ENCODE data around the gene SNN. TPM values are rescaled to one million over a fixed set of nuclear protein-coding genes. Genes with fewer than 3 reads are reported as not detected.

SNN gene
- total and polyA plus RNA-seq, 4 donors, result 9.4 to 29.0 (median 18.9) TPM

DNA sequence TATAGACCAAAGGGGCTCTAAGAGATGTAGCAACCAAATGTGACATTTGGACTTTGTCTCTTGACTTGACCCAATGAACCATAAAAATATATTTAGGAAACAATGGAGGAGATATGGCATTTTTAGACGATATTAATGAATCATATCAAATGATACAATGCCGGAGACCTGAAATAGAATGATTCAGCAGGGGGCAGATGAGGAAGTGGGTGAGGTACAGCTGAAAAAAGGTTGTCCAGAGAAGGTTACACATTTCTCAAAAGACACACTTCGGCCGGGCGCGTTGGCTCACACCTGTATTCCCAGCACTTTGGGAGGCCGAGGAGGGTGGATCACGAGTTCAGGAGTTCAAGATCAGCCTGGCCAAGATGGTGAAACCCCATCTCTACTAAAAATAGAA, 16.5 kb upstream of the SNN start:
- ATAC-seq (ENCODE audit: insufficient read depth, low FRiP score), result no peak
- no peaks in the 10 kb centered on the region for H3K27me3 ChIP-seq (ENCODE audit: control insufficient read depth in 3 of 3, insufficient read depth in 3 of 3, low read length in 2 of 3)
- DNase-seq, result no peak
- H3K27ac ChIP-seq (ENCODE audit: low read depth in 1 of 2, low read length in 1 of 2), result no peak overlapping the region
- H3K4me1 ChIP-seq (ENCODE audit: control insufficient read depth in 5 of 5, insufficient read depth in 5 of 5, low read length in 5 of 5), result no peaks in the 10 kb centered on the region
- 69 to 75% methylated on average over 8 of the region's 8 CpGs for WGBS, 2 donors
- TF ChIP-seq, protein P1, sequence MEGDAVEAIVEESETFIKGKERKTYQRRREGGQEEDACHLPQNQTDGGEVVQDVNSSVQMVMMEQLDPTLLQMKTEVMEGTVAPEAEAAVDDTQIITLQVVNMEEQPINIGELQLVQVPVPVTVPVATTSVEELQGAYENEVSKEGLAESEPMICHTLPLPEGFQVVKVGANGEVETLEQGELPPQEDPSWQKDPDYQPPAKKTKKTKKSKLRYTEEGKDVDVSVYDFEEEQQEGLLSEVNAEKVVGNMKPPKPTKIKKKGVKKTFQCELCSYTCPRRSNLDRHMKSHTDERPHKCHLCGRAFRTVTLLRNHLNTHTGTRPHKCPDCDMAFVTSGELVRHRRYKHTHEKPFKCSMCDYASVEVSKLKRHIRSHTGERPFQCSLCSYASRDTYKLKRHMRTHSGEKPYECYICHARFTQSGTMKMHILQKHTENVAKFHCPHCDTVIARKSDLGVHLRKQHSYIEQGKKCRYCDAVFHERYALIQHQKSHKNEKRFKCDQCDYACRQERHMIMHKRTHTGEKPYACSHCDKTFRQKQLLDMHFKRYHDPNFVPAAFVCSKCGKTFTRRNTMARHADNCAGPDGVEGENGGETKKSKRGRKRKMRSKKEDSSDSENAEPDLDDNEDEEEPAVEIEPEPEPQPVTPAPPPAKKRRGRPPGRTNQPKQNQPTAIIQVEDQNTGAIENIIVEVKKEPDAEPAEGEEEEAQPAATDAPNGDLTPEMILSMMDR (IDR thresholded peaks at IDR 0.05; ENCODE audit: control extremely low read depth, extremely low read depth), result no peak
- no peaks in the 10 kb centered on the region for H3K36me3 ChIP-seq (ENCODE audit: control insufficient read depth in 4 of 4, insufficient read depth in 4 of 4, low read length in 4 of 4)
- no peaks in the 10 kb centered on the region for H3K9me3 ChIP-seq (ENCODE audit: control insufficient read depth in 4 of 4, insufficient read depth in 3 of 4, low read length in 3 of 4)
- H3K9ac ChIP-seq (ENCODE audit: insufficient read depth in 1 of 2, low read length in 2 of 2), result no peak overlapping the region
- H3K4me3 ChIP-seq, result no peak overlapping the region

- WGBS, 2 donors, result 92 to 96% methylated on average over 7 of the region's 7 CpGs
- TF ChIP-seq, protein P1 (IDR thresholded peaks at IDR 0.05; ENCODE audit: control extremely low read depth, extremely low read depth), result no peak
- DNase-seq (no peak), ATAC-seq (ENCODE audit: insufficient read depth, low FRiP score) (no peak)
- Histone ChIP-seq H3K4me1 (ENCODE audit: control insufficient read depth in 5 of 5, insufficient read depth in 5 of 5, low read length in 5 of 5) (peaks cover 0 to 21% (median 9%) of the 10 kb centered on the region in 5 donors), H3K9me3 (ENCODE audit: control insufficient read depth in 4 of 4, insufficient read depth in 3 of 4, low read length in 3 of 4) (no peaks in the 10 kb centered on the region), H3K36me3 (ENCODE audit: control insufficient read depth in 4 of 4, insufficient read depth in 4 of 4, low read length in 4 of 4) (no peaks in the 10 kb centered on the region), H3K27me3 (ENCODE audit: control insufficient read depth in 3 of 3, insufficient read depth in 3 of 3, low read length in 2 of 3) (no peaks in the 10 kb centered on the region), H3K9ac (ENCODE audit: insufficient read depth in 1 of 2, low read length in 2 of 2) (no peak overlapping the region), H3K27ac (ENCODE audit: low read depth in 1 of 2, low read length in 1 of 2) (no peak overlapping the region), H3K4me3 (no peak overlapping the region)
These were observed 12.6 kb upstream of the SNN start for GRCh38 chr16:11655655-11656054.

GRCh38 chr16:11657556-11657955, 10.7 kb upstream of the SNN start:
- Histone ChIP-seq H3K9ac (ENCODE audit: insufficient read depth in 1 of 2, low read length in 2 of 2) (no peak overlapping the region), H3K4me3 (no peak overlapping the region), H3K27ac (ENCODE audit: low read depth in 1 of 2, low read length in 1 of 2) (no peak overlapping the region), H3K27me3 (ENCODE audit: control insufficient read depth in 3 of 3, insufficient read depth in 3 of 3, low read length in 2 of 3) (no peaks in the 10 kb centered on the region), H3K9me3 (ENCODE audit: control insufficient read depth in 4 of 4, insufficient read depth in 3 of 4, low read length in 3 of 4) (no peaks in the 10 kb centered on the region), H3K4me1 (ENCODE audit: control insufficient read depth in 5 of 5, insufficient read depth in 5 of 5, low read length in 5 of 5) (peaks cover 0 to 21% (median 9%) of the 10 kb centered on the region in 5 donors), H3K36me3 (ENCODE audit: control insufficient read depth in 4 of 4, insufficient read depth in 4 of 4, low read length in 4 of 4) (no peaks in the 10 kb centered on the region)
- peak; percentile 45 to 80 (median 65) for DNase-seq
- no peak for ATAC-seq (ENCODE audit: insufficient read depth, low FRiP score)
- TF ChIP-seq, protein P1 (IDR thresholded peaks at IDR 0.05; ENCODE audit: control extremely low read depth, extremely low read depth), result no peak
- 85 to 88% methylated on average over 8 of the region's 8 CpGs for WGBS, 2 donors

Measured in lung (tissue), 12 donors.